K562 (cell line): ENCODE results near the gene NRF1. TPM values are rescaled to one million over a fixed set of nuclear protein-coding genes. Genes with fewer than 3 reads are reported as not detected.

Source experiments
- ATAC-seq: fragments of 200-7000 bp; cut with Tn5 transposase; 3 replicates; pipeline ENCODE4 v1.9.1; 2020; ENCODE audit warnings: moderate library complexity
- BruUV-seq: library from RNA; stranded (reverse); fragments of 400-500 nt; replicated peaks from 2 replicates; lab custom pipeline; 2021; lab: Mats Ljungman, UMichigan
- CTCF ChIA-PET: fragments of 300-600 bp; formaldehyde crosslinking; extraction: SDS; loops from one replicate; lab custom pipeline; 2021; ENCODE audit warnings: low intra/inter-chr PET ratio; lab: Yijun Ruan, JAX
- POLR2A ChIA-PET: fragments of 300-600, 350-650 bp; sonication (Branson Sonifier 250); formaldehyde crosslinking; extraction: SDS; loops from one replicate; lab custom pipeline; 2021; ENCODE audit warnings: antibody characterized with exemption, inconsistent platforms; lab: Yijun Ruan, JAX
- DNase-seq, 4 experiments: peaks; one replicate each; pipeline versions ENCODE4 v3.0.0 to v3.0.0-alpha.2; 2011 to 2018; ENCODE audit warnings: low spot score in 3 of 4, mixed read lengths in 3 of 4; ENCODE audit errors: extremely low read depth in 1 of 4
- FAIRE-seq: peaks from 2 replicates; lab custom pipeline; 2011; peaks lifted over from hg19 to GRCh38; lab: Jason Lieb, UNC
- H2AFZ ChIP-seq: 2 replicates; pipeline ENCODE4 v1.6.0; 2011; ENCODE audit warnings: low read depth, low read length, control low read depth, inconsistent platforms
- H3K27ac ChIP-seq: fragments of 200-600 bp; 3 replicates; pipeline ENCODE4 v1.8.0; 2011; ENCODE audit warnings: low read depth, mild to moderate bottlenecking, control low read depth, inconsistent platforms, low read length, moderate library complexity, mixed read lengths; ENCODE audit errors: extremely low read depth
- H3K27me3 ChIP-seq, 2 experiments: fragments of 300-600 bp in 1 of 2; 2 replicates in 1 of 2; 3 replicates in 1 of 2; pipeline versions ENCODE4 v1.6.0 to v1.8.0; 2011; ENCODE audit warnings: inconsistent platforms in 2 of 2, low read length in 2 of 2, mild to moderate bottlenecking in 1 of 2, mixed read lengths in 1 of 2, moderate library complexity in 1 of 2; ENCODE audit not compliant: control insufficient read depth in 2 of 2, insufficient read depth in 2 of 2
- H3K36me3 ChIP-seq: fragments of 300-600 bp; 3 replicates; pipeline ENCODE4 v1.8.0; 2011; ENCODE audit warnings: mild to moderate bottlenecking, low read length, inconsistent platforms; ENCODE audit not compliant: control insufficient read depth, insufficient read depth
- H3K4me1 ChIP-seq, 2 experiments: fragments of 200-600 bp in 1 of 2; replicated peaks in 1 of 2; 2 replicates in 1 of 2; 3 replicates in 1 of 2; pipeline versions ENCODE4 v1.5.1 to v1.8.0; 2011; ENCODE audit warnings: inconsistent platforms in 2 of 2, low read length in 2 of 2, mild to moderate bottlenecking in 1 of 2, mixed read lengths in 1 of 2, moderate library complexity in 1 of 2; ENCODE audit not compliant: control insufficient read depth in 2 of 2, insufficient read depth in 2 of 2
- H3K4me2 ChIP-seq: 2 replicates; pipeline ENCODE4 v1.6.1; 2011; ENCODE audit warnings: low read length, control low read depth, inconsistent platforms, mixed read lengths; ENCODE audit not compliant: insufficient read depth
- H3K4me3 ChIP-seq: fragments of 200-600 bp; sonication (generic), shearing (Covaris generic); 2 replicates; pipeline ENCODE4 v1.5.1; 2016; ENCODE audit warnings: control low read depth, inconsistent platforms
- H3K79me2 ChIP-seq: fragments of 200-600 bp; 3 replicates; pipeline ENCODE4 v1.8.0; 2011; ENCODE audit warnings: low read length, inconsistent platforms; ENCODE audit not compliant: control insufficient read depth, insufficient read depth
- H3K9ac ChIP-seq, 2 experiments: 2 replicates each; pipeline versions ENCODE4 v1.6.0 to v1.6.1; 2011; ENCODE audit warnings: low read depth in 2 of 2, low read length in 2 of 2, control low read depth in 1 of 2, inconsistent platforms in 1 of 2, mild to moderate bottlenecking in 1 of 2, mixed read lengths in 1 of 2; ENCODE audit not compliant: insufficient read depth in 1 of 2
- H3K9me1 ChIP-seq: one replicate; pipeline ENCODE4 v1.6.0; 2011; ENCODE audit warnings: inconsistent platforms, mild to moderate bottlenecking, low read length, moderate library complexity; ENCODE audit not compliant: control insufficient read depth, insufficient read depth
- H3K9me3 ChIP-seq: replicated peaks from 2 replicates; pipeline ENCODE4 v1.5.1; 2011; ENCODE audit warnings: low read depth, low read length, inconsistent platforms; ENCODE audit not compliant: control insufficient read depth, insufficient read depth
- H4K20me1 ChIP-seq: replicated peaks from 2 replicates; pipeline ENCODE4 v1.6.1; 2011; ENCODE audit warnings: low read length, inconsistent platforms, mixed read lengths; ENCODE audit not compliant: control insufficient read depth, insufficient read depth
- BRD9 ChIP-seq: fragments of 450-650 bp; IDR thresholded peaks from 2 replicates; pipeline ENCODE4 v1.6.1; 2018; ENCODE audit warnings: low read depth; ENCODE audit not compliant: partially characterized antibody
- CREBBP ChIP-seq: IDR thresholded peaks from one replicate; pipeline ENCODE4 v1.6.1; 2012; ENCODE audit warnings: low read depth, mild to moderate bottlenecking, control low read depth, inconsistent platforms, low read length
- EGR1 ChIP-seq: fragments of 450-650 bp; conservative IDR thresholded peaks from 2 replicates; pipeline ENCODE4 v1.6.1; 2017; ENCODE audit warnings: mild to moderate bottlenecking
- EP300 ChIP-seq: IDR thresholded peaks from 2 replicates; pipeline ENCODE4 v1.6.1; 2012; ENCODE audit warnings: low read length, improper control_type of control experiment
- ETV1 ChIP-seq: fragments of 450-650 bp; conservative IDR thresholded peaks from 2 replicates; pipeline ENCODE4 v1.6.1; 2016; ENCODE audit warnings: missing genetic modification characterization, control low read depth, low read depth, missing compliant biosample characterization
- FOXP1 ChIP-seq: sonication (generic); formaldehyde crosslinking; IDR thresholded peaks from 2 replicates; pipeline ENCODE4 v1.8.0; 2022; ENCODE audit warnings: mild to moderate bottlenecking, missing genetic modification reagents
- HEY1 ChIP-seq: fragments of 250-450 bp; sonication (Bioruptor Pico); IDR thresholded peaks from 2 replicates; pipeline ENCODE4 v1.5.0; 2020; ENCODE audit warnings: mild to moderate bottlenecking, moderate library complexity, borderline replicate concordance
- HNRNPUL1 ChIP-seq: fragments of 200-400 bp; formaldehyde crosslinking; IDR thresholded peaks from 2 replicates; pipeline ENCODE4 v1.6.1; 2017; ENCODE audit warnings: low read length
- JUND ChIP-seq, 2 experiments: IDR thresholded peaks; 2 replicates in 1 of 2; 3 replicates in 1 of 2; pipeline ENCODE4 v1.6.1; 2011; ENCODE audit warnings: borderline replicate concordance in 2 of 2, low read depth in 2 of 2, low read length in 2 of 2, improper control_type of control experiment in 1 of 2, missing biosample characterization in 1 of 2, missing genetic modification characterization in 1 of 2, missing genetic modification reagents in 1 of 2
- LCOR ChIP-seq: sonication (generic); formaldehyde crosslinking; IDR thresholded peaks from 2 replicates; pipeline ENCODE4 v1.8.0; 2022; ENCODE audit warnings: mild to moderate bottlenecking, missing genetic modification reagents
- MTF1 ChIP-seq: fragments of 250-450 bp; sonication (Bioruptor Pico); IDR thresholded peaks from 2 replicates; pipeline ENCODE4 v1.9.0; 2021; ENCODE audit warnings: moderate library complexity, mild to moderate bottlenecking, inconsistent platforms, borderline replicate concordance
- PHTF2 ChIP-seq: fragments of 250-450 bp; sonication (Bioruptor Pico); IDR thresholded peaks from 2 replicates; pipeline ENCODE4 v1.5.0; 2021; ENCODE audit warnings: mild to moderate bottlenecking
- RNF2 ChIP-seq: sonication (generic); IDR thresholded peaks from 2 replicates; pipeline ENCODE4 v1.6.1; 2016
- SRSF3 ChIP-seq: fragments of 200-400 bp; formaldehyde crosslinking; IDR thresholded peaks from 2 replicates; pipeline ENCODE4 v1.6.1; 2016; ENCODE audit warnings: mild to moderate bottlenecking, low read length, moderate library complexity; ENCODE audit not compliant: insufficient read depth
- WGBS: fragments of 100-300 bp; shearing (Covaris generic); methylation state at CpG from one replicate; pipeline ENCODE4 v1.1.6; 2016; ENCODE audit warnings: low coverage, mixed read lengths; ENCODE audit not compliant: insufficient coverage; ENCODE audit errors: missing lambda C conversion rate; 5-methylcytosine and 5-hydroxymethylcytosine counted together
- in situ Hi-C: fragments of 300-500 bp; cut with MboI; formaldehyde crosslinking; loops from 4 replicates; pipeline ENCODE4 v1.15.0; 2018; ENCODE audit warnings: inconsistent platforms, mixed read lengths
- intact Hi-C: fragments of 100-400 bp; cut with micrococcal nuclease; formaldehyde crosslinking; loops from 2 replicates; pipeline ENCODE4 v1.14.2; 2022
- polyA plus RNA-seq, 8 experiments: library from polyadenylated mRNA; depleted of rRNA in 4 of 8; stranded (reverse) in 5 of 8; unstranded in 3 of 8; fragments of >200 nt; fragmentation: Nextera tagmentation in 2 of 8; fragmentation: Illumina TruSeq in 1 of 8; extraction: Ambion mirVana in 2 of 8; extraction: Trizol in 1 of 8; gene quantifications; 2 replicates each; pipeline versions ENCODE4 v1.2.1 to v1.2.3, GENCODE V29; 2011 to 2014; ENCODE audit warnings: inconsistent platforms in 1 of 8, missing spikeins in 1 of 8
- total RNA-seq, 7 experiments: library from RNA; depleted of rRNA in 6 of 7; stranded (reverse); fragments of >200 nt in 6 of 7; fragmentation: Illumina TruSeq in 2 of 7; extraction: Trizol in 2 of 7; gene quantifications; 2 replicates each; pipeline versions ENCODE4 v1.2.1 to v1.2.3, GENCODE V29; 2011 to 2021; ENCODE audit warnings: low replicate concordance in 1 of 7
- TF ChIP-seq, protein P1 (sequence below): sonication (generic); formaldehyde crosslinking; IDR thresholded peaks from 2 replicates; pipeline ENCODE4 v1.8.0; 2022; ENCODE audit warnings: missing genetic modification reagents, mild to moderate bottlenecking, moderate library complexity, borderline replicate concordance
- TF ChIP-seq, protein P2 (sequence below): sonication (generic); formaldehyde crosslinking; IDR thresholded peaks from 2 replicates; pipeline ENCODE4 v1.8.0; 2022; ENCODE audit warnings: mild to moderate bottlenecking, missing genetic modification reagents, borderline replicate concordance
- TF ChIP-seq, protein P3 (sequence below): fragments of 450-650 bp; formaldehyde crosslinking; IDR thresholded peaks from 2 replicates; pipeline ENCODE4 v1.4.0; 2020; ENCODE audit warnings: mild to moderate bottlenecking, mixed read lengths

NRF1 gene
- total and polyA plus RNA-seq, 9 of the 15 experiments (the other 6 are each of a cell fraction or from before 2014, with no cell fraction given): 8.6 to 28.8 (median 20.3) TPM

DNA sequence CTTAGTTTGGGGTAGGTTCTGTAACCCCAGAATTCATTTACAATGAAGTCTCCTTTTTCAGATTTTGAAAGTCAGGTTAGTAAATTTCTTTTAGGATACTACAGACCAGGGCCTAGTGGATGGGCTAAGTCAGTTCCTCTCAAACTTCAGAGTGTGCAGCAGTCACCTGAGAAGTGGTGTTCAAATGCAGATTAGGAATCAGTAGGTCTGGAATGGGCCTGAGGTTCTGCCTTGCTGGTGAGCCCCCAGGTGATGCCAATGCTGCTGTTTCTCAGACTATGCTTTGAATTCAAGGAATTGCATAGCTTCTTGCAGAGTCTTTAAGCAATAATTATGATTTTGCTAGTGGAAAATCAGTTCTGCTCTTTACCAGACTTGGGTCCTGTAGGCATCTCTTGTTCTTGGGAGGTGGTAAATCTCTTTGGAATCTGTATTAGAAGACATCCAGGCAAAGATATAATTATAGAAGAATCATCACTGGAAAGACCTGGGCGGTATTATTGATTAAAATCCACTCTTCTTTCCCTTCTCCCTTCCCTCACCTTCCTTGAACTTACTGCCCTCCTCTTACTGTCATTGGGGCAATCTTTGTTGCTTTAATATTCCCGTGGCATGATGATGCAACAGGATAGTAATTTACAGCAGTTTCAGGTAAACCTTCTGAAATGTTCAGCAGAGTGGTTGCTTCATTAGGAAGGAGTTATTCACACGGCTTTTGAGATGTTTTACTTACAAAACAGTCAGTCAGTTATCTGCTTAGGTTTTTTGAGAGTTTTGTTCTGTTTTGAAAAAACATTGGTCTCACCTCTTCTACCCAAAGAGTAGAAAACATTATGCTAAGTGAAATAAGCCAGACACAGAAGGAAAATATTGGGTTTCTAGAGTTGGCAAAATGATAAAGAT lies 87.2 kb downstream of the NRF1 start:
- ChIA-PET CTCF (no interaction called here), POLR2A (interaction anchor here (1.3 to 1.9 kb wide), 4 partner anchors 9 to 21 kb away, joined by 3 to 6 read pairs (median 4); no protein-coding TSS in a partner anchor)
- H3K4me3 ChIP-seq: no peak overlapping the region
- no peak overlapping the region; the same call in 2 of the 3 replicates for H3K27ac ChIP-seq
- no peaks in the 10 kb centered on the region for H3K79me2 ChIP-seq
- FAIRE-seq (no peak), DNase-seq (no peak), ATAC-seq (peak; percentile 78)
- H2AFZ ChIP-seq: no peak overlapping the region
- peaks cover 11% of the 10 kb centered on the region for H3K36me3 ChIP-seq
- H3K27me3 ChIP-seq: no peaks in the 10 kb centered on the region
- WGBS: 35% methylated on average over 3 of the region's 3 CpGs
- intact Hi-C loops (no loop called here), in situ Hi-C loops (no loop called here)
- no peaks in the 10 kb centered on the region for H3K9me3 ChIP-seq
- H3K9me1 ChIP-seq: no peaks in the 10 kb centered on the region
- H3K4me1 ChIP-seq: peaks cover 0 to 25% of the 10 kb centered on the region in 2 experiments; a peak in 4 of 5 replicates
- BruUV-seq: no TSS peak
- H3K9ac ChIP-seq: no peak overlapping the region; a peak in 1 of 4 replicates
- H3K4me2 ChIP-seq: no peak overlapping the region
- no peaks in the 10 kb centered on the region for H4K20me1 ChIP-seq
- TF ChIP-seq SRSF3 (no peak), LCOR (CRISPR knock-in tag) (no peak), RNF2 (no peak), CREBBP (no peak), EP300 (peak; percentile 93), EGR1 (no peak), FOXP1 (CRISPR knock-in tag) (no peak), HNRNPUL1 (no peak), MTF1 (CRISPR knock-in tag) (no peak), JUND (IDR thresholded peaks at IDR 0.05; ENCODE audit: borderline replicate concordance, low read depth, low read length) (peak; percentile 88), JUND (tag; IDR thresholded peaks at IDR 0.05; ENCODE audit: borderline replicate concordance, low read depth, low read length) (peak; percentile 60; the same call in 1 of the 3 replicates), ETV1 (tag) (peak; percentile 59; the same call in 1 of the 2 replicates), HEY1 (CRISPR knock-in tag) (no peak), BRD9 (peak; percentile 36), PHTF2 (CRISPR knock-in tag) (no peak)
- TF ChIP-seq, protein P1, sequence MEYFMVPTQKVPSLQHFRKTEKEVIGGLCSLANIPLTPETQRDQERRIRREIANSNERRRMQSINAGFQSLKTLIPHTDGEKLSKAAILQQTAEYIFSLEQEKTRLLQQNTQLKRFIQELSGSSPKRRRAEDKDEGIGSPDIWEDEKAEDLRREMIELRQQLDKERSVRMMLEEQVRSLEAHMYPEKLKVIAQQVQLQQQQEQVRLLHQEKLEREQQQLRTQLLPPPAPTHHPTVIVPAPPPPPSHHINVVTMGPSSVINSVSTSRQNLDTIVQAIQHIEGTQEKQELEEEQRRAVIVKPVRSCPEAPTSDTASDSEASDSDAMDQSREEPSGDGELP (CRISPR knock-in tag): no peak
- TF ChIP-seq, protein P2, sequence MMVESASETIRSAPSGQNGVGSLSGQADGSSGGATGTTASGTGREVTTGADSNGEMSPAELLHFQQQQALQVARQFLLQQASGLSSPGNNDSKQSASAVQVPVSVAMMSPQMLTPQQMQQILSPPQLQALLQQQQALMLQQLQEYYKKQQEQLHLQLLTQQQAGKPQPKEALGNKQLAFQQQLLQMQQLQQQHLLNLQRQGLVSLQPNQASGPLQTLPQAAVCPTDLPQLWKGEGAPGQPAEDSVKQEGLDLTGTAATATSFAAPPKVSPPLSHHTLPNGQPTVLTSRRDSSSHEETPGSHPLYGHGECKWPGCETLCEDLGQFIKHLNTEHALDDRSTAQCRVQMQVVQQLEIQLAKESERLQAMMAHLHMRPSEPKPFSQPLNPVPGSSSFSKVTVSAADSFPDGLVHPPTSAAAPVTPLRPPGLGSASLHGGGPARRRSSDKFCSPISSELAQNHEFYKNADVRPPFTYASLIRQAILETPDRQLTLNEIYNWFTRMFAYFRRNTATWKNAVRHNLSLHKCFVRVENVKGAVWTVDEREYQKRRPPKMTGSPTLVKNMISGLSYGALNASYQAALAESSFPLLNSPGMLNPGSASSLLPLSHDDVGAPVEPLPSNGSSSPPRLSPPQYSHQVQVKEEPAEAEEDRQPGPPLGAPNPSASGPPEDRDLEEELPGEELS (CRISPR knock-in tag): no peak
- TF ChIP-seq, protein P3, sequence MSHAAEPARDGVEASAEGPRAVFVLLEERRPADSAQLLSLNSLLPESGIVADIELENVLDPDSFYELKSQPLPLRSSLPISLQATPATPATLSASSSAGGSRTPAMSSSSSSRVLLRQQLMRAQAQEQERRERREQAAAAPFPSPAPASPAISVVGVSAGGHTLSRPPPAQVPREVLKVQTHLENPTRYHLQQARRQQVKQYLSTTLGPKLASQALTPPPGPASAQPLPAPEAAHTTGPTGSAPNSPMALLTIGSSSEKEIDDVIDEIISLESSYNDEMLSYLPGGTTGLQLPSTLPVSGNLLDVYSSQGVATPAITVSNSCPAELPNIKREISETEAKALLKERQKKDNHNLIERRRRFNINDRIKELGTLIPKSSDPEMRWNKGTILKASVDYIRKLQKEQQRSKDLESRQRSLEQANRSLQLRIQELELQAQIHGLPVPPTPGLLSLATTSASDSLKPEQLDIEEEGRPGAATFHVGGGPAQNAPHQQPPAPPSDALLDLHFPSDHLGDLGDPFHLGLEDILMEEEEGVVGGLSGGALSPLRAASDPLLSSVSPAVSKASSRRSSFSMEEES (CRISPR knock-in tag): no peak
